GM12878 (cell line): ENCODE measurements around the gene BEST1. TPM values are rescaled to one million over a fixed set of nuclear protein-coding genes. Genes with fewer than 3 reads are reported as not detected.

Experiments
- ATAC-seq: fragments of 200-7000 bp; cut with Tn5 transposase; 3 replicates; pipeline ENCODE4 v1.9.1; 2020; ENCODE audit warnings: mild to moderate bottlenecking, moderate library complexity
- BruUV-seq: library from RNA; stranded (reverse); fragments of 400-500 nt; replicated peaks from 2 replicates; lab custom pipeline; 2021; lab: Mats Ljungman, UMichigan
- CTCF ChIA-PET: fragments of 300-600 bp; sonication (Branson Sonifier 250); formaldehyde crosslinking; extraction: SDS; loops from one replicate; lab custom pipeline; 2021; ENCODE audit warnings: inconsistent platforms; lab: Yijun Ruan, JAX
- POLR2A ChIA-PET: fragments of 350-600 bp; formaldehyde crosslinking; extraction: SDS; loops from one replicate; lab custom pipeline; 2021; ENCODE audit warnings: inconsistent platforms; lab: Charles Lee
- RAD21 ChIA-PET: fragments of 300-600 bp; sonication (Branson Sonifier 250); formaldehyde crosslinking; loops from one replicate; lab custom pipeline; 2023; ENCODE audit warnings: antibody characterized with exemption; ENCODE audit not compliant: unreplicated experiment; lab: Charles Lee
- SMC1A ChIA-PET: fragments of 300-600 bp; sonication (Branson Sonifier 250); formaldehyde crosslinking; loops from one replicate; lab custom pipeline; 2023; ENCODE audit not compliant: unreplicated experiment, uncharacterized antibody; lab: Charles Lee
- DNase-seq: peaks from one replicate; pipeline ENCODE4 v3.0.0-alpha.2; 2011; ENCODE audit warnings: low read depth, low spot score
- FAIRE-seq: peaks from 3 replicates; lab custom pipeline; 2011; peaks lifted over from hg19 to GRCh38; lab: Jason Lieb, UNC
- H2AFZ ChIP-seq: 2 replicates; pipeline ENCODE4 v1.6.0; 2011; ENCODE audit warnings: low read depth, low read length, control low read depth; ENCODE audit not compliant: control insufficient read depth
- H3K27ac ChIP-seq: 2 replicates; pipeline ENCODE4 v1.5.1; 2011; ENCODE audit warnings: control low read depth; ENCODE audit not compliant: control insufficient read depth, insufficient read depth
- H3K27me3 ChIP-seq, 2 experiments: replicated peaks in 1 of 2; 2 replicates each; pipeline versions ENCODE4 v1.6.0 to v1.6.1; 2011; ENCODE audit warnings: low read length in 1 of 2; ENCODE audit not compliant: control insufficient read depth in 2 of 2, insufficient read depth in 2 of 2
- H3K36me3 ChIP-seq, 2 experiments: 2 replicates each; pipeline ENCODE4 v1.5.1; 2011; ENCODE audit warnings: low read length in 1 of 2; ENCODE audit not compliant: control insufficient read depth in 2 of 2, insufficient read depth in 2 of 2
- H3K4me1 ChIP-seq: 2 replicates; pipeline ENCODE4 v1.6.1; 2011; ENCODE audit warnings: mild to moderate bottlenecking, low read length, moderate library complexity, mixed read lengths; ENCODE audit not compliant: control insufficient read depth, insufficient read depth
- H3K4me2 ChIP-seq: 2 replicates; pipeline ENCODE4 v1.6.0; 2011; ENCODE audit warnings: control low read depth; ENCODE audit not compliant: control insufficient read depth, insufficient read depth
- H3K4me3 ChIP-seq: fragments of 200-600 bp; sonication (generic); 2 replicates; pipeline ENCODE4 v1.5.1; 2016
- H3K79me2 ChIP-seq: 2 replicates; pipeline ENCODE4 v1.6.0; 2011; ENCODE audit warnings: low read length; ENCODE audit not compliant: control insufficient read depth, insufficient read depth
- H3K9ac ChIP-seq: 2 replicates; pipeline ENCODE4 v1.8.0; 2011; ENCODE audit warnings: low read length, control low read depth, mixed read lengths; ENCODE audit not compliant: control insufficient read depth, insufficient read depth
- H3K9me3 ChIP-seq: replicated peaks from 3 replicates; pipeline ENCODE4 v1.5.1; 2011; ENCODE audit warnings: mild to moderate bottlenecking, low read length; ENCODE audit not compliant: control insufficient read depth, insufficient read depth
- H4K20me1 ChIP-seq: 2 replicates; pipeline ENCODE4 v1.6.0; 2011; ENCODE audit not compliant: control insufficient read depth, insufficient read depth
- HDAC6 ChIP-seq: fragments of 200-600 bp; sonication (generic); IDR thresholded peaks from one replicate; pipeline ENCODE4 v1.8.0; 2017; ENCODE audit warnings: antibody characterized with exemption; ENCODE audit not compliant: unreplicated experiment
- IRF4 ChIP-seq: IDR thresholded peaks from 2 replicates; pipeline ENCODE4 v1.6.1; 2011; ENCODE audit warnings: low read depth, low read length
- MTA3 ChIP-seq: IDR thresholded peaks from 2 replicates; pipeline ENCODE4 v1.6.1; 2012; ENCODE audit warnings: low read length, inconsistent platforms, borderline replicate concordance
- SMAD1 ChIP-seq: fragments of 450-650 bp; IDR thresholded peaks from 2 replicates; pipeline ENCODE4 v1.6.1; 2018; ENCODE audit warnings: mild to moderate bottlenecking, low read depth; ENCODE audit not compliant: partially characterized antibody
- WRNIP1 ChIP-seq: IDR thresholded peaks from 2 replicates; pipeline ENCODE4 v1.6.1; 2011; ENCODE audit warnings: low read depth, low read length, improper control_type of control experiment, borderline replicate concordance
- WGBS: methylation state at CpG from one replicate; pipeline ENCODE4 v1.1.6; 2016; ENCODE audit warnings: low lambda C conversion rate; ENCODE audit not compliant: insufficient replicate concordance, insufficient coverage; ENCODE audit errors: missing lambda C conversion rate; 5-methylcytosine and 5-hydroxymethylcytosine counted together
- in situ Hi-C: fragments of 300-500 bp; cut with MboI; formaldehyde crosslinking; loops from 9 replicates; pipeline ENCODE4 v1.14.3; 2018; ENCODE audit warnings: mixed read lengths
- intact Hi-C: fragments of 100-400 bp; cut with micrococcal nuclease; formaldehyde crosslinking; loops from one replicate; pipeline ENCODE4 v1.14.2; 2022; ENCODE audit not compliant: unreplicated experiment
- polyA plus RNA-seq, 11 experiments: library from polyadenylated mRNA; depleted of rRNA in 4 of 11; unstranded in 6 of 11; stranded (reverse) in 5 of 11; fragments of >200 nt; fragmentation: Nextera tagmentation in 4 of 11; fragmentation: Illumina TruSeq in 1 of 11; extraction: Ambion mirVana in 4 of 11; extraction: Trizol in 1 of 11; gene quantifications; 1 replicate in 1 of 11; 2 replicates in 10 of 11; pipeline versions ENCODE4 v1.2.1 to v1.2.3, GENCODE V29; 2011 to 2016; ENCODE audit warnings: inconsistent platforms in 2 of 11, missing spikeins in 2 of 11, low read depth in 1 of 11
- total RNA-seq, 4 experiments: library from RNA; depleted of rRNA in 3 of 4; stranded (reverse); fragments of >200 nt in 3 of 4; fragmentation: Illumina TruSeq in 1 of 4; extraction: Trizol in 1 of 4; gene quantifications; 2 replicates each; pipeline versions ENCODE4 v1.2.1 to v1.2.3, GENCODE V29; 2013 to 2021
- TF ChIP-seq, protein P1 (sequence below): fragments of 450-650 bp; IDR thresholded peaks from 2 replicates; pipeline ENCODE4 v1.6.1; 2016; ENCODE audit warnings: mild to moderate bottlenecking, moderate library complexity, borderline replicate concordance

The BEST1 gene
- total and polyA plus RNA-seq, 10 of the 15 experiments (the other 5 are each of a cell fraction or from before 2014, with no cell fraction given), result 0.03 to 3.4 (median 0.15) TPM; not detected in 1

DNA sequence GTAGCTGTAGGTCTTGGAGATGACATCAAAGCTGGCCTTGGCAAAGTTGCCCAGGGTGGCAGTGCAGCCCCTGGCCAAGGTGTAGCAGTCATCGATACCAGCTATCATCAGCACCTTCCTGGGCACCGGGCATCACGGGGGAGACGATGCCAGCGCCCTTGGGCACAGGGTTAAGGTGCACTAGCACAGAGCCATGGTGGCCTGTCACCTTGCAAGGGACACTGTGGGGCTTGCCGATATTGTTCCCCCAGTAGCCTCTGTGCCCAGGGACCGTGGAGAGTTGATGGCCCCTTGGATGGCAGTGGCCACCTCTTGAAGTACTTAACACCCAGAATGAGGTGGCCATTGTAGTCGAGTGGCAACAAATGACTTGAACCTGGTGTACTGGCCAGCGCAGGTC, 61.7 kb downstream of the BEST1 start:
- in situ Hi-C loops, result no loop called here
- ChIA-PET CTCF (interaction anchor here (1.6 kb wide), 1 partner anchor 113 kb away, joined by 4 read pairs; no protein-coding TSS in a partner anchor), RAD21 (interaction anchor here (1.1 to 1.2 kb wide), 2 partner anchors 70 to 114 kb away, joined by 3 to 4 read pairs; no protein-coding TSS in a partner anchor)

More for the DNA sequence above, 61.7 kb downstream of the BEST1 start:
- Histone ChIP-seq H3K9ac (no peak overlapping the region), H3K4me1 (peaks cover 6% of the 10 kb centered on the region), H4K20me1 (no peaks in the 10 kb centered on the region), H3K27me3 (no peaks in the 10 kb centered on the region), H3K36me3 (no peaks in the 10 kb centered on the region), H3K27ac (no peak overlapping the region), H3K79me2 (no peaks in the 10 kb centered on the region), H3K4me3 (no peak overlapping the region), H2AFZ (no peak overlapping the region)
- FAIRE-seq (no peak), DNase-seq (no peak), ATAC-seq (no peak)
- intact Hi-C loops, result no loop called here
- no TSS peak for BruUV-seq
- SMC1A ChIA-PET, result no interaction called here
- TF ChIP-seq SMAD1 (no peak), MTA3 (no peak), HDAC6 (no peak), WRNIP1 (no peak), IRF4 (no peak)
- TF ChIP-seq, protein P1, sequence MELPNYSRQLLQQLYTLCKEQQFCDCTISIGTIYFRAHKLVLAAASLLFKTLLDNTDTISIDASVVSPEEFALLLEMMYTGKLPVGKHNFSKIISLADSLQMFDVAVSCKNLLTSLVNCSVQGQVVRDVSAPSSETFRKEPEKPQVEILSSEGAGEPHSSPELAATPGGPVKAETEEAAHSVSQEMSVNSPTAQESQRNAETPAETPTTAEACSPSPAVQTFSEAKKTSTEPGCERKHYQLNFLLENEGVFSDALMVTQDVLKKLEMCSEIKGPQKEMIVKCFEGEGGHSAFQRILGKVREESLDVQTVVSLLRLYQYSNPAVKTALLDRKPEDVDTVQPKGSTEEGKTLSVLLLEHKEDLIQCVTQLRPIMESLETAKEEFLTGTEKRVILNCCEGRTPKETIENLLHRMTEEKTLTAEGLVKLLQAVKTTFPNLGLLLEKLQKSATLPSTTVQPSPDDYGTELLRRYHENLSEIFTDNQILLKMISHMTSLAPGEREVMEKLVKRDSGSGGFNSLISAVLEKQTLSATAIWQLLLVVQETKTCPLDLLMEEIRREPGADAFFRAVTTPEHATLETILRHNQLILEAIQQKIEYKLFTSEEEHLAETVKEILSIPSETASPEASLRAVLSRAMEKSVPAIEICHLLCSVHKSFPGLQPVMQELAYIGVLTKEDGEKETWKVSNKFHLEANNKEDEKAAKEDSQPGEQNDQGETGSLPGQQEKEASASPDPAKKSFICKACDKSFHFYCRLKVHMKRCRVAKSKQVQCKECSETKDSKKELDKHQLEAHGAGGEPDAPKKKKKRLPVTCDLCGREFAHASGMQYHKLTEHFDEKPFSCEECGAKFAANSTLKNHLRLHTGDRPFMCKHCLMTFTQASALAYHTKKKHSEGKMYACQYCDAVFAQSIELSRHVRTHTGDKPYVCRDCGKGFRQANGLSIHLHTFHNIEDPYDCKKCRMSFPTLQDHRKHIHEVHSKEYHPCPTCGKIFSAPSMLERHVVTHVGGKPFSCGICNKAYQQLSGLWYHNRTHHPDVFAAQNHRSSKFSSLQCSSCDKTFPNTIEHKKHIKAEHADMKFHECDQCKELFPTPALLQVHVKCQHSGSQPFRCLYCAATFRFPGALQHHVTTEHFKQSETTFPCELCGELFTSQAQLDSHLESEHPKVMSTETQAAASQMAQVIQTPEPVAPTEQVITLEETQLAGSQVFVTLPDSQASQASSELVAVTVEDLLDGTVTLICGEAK, result no peak
- TF ChIP-seq, all 136 proteins: peak for 0
- H3K9me3 ChIP-seq, result no peaks in the 10 kb centered on the region; the same call in 1 of the 3 replicates
- POLR2A ChIA-PET, result no interaction called here
- 53% methylated on average over 9 of the region's 9 CpGs for WGBS
- H3K4me2 ChIP-seq, result no peak overlapping the region
